H9 (cell line): ENCODE data around the gene EP300. TPM values are rescaled to one million over a fixed set of nuclear protein-coding genes. Genes with fewer than 3 reads are reported as not detected.
A peak's percentile ranks its signal among the peaks of the same experiment; 100 is the strongest.

Experiments
- DNase-seq: peaks from one replicate; pipeline ENCODE4 v3.0.0-alpha.2; 2017
- H2AFZ ChIP-seq: one replicate; pipeline ENCODE4 v1.6.1; 2013; ENCODE audit warnings: mild to moderate bottlenecking, low read length, control low read depth, moderate library complexity
- H2AK5ac ChIP-seq: 2 replicates; pipeline ENCODE4 v1.6.1; 2013; ENCODE audit warnings: low read length, control low read depth, mixed read lengths; ENCODE audit not compliant: insufficient read length
- H2BK120ac ChIP-seq: one replicate; pipeline ENCODE4 v1.6.1; 2013; ENCODE audit warnings: low read depth, mild to moderate bottlenecking, low read length, control low read depth, inconsistent platforms; ENCODE audit not compliant: poor library complexity, severe bottlenecking
- H2BK12ac ChIP-seq: 2 replicates; pipeline ENCODE4 v1.6.1; 2013; ENCODE audit warnings: low read length, control low read depth, mixed read lengths, low read depth; ENCODE audit not compliant: insufficient read length
- H2BK15ac ChIP-seq: 2 replicates; pipeline ENCODE4 v1.6.1; 2013; ENCODE audit warnings: low read depth, low read length, control low read depth
- H2BK20ac ChIP-seq: one replicate; pipeline ENCODE4 v1.6.1; 2013; ENCODE audit warnings: low read depth, mild to moderate bottlenecking, low read length, control low read depth, inconsistent platforms; ENCODE audit not compliant: poor library complexity, severe bottlenecking
- H2BK5ac ChIP-seq: 2 replicates; pipeline ENCODE4 v1.6.1; 2013; ENCODE audit warnings: low read length, control low read depth, mixed read lengths; ENCODE audit not compliant: insufficient read length
- H3K14ac ChIP-seq: 2 replicates; pipeline ENCODE4 v1.6.1; 2013; ENCODE audit warnings: low read length, control low read depth; ENCODE audit not compliant: insufficient read depth
- H3K18ac ChIP-seq: 2 replicates; pipeline ENCODE4 v1.6.1; 2013; ENCODE audit warnings: low read depth, mild to moderate bottlenecking, mixed read lengths, low read length, control low read depth; ENCODE audit not compliant: insufficient read length
- H3K23ac ChIP-seq: 2 replicates; pipeline ENCODE4 v1.6.1; 2013; ENCODE audit warnings: low read length, control low read depth, mixed read lengths, low read depth; ENCODE audit not compliant: insufficient read length
- H3K23me2 ChIP-seq: 2 replicates; pipeline ENCODE4 v1.6.1; 2013; ENCODE audit warnings: low read depth, mild to moderate bottlenecking, mixed read lengths, low read length, control low read depth; ENCODE audit not compliant: insufficient read length, poor library complexity, severe bottlenecking
- H3K27ac ChIP-seq: 2 replicates; pipeline ENCODE4 v1.5.1; 2013; ENCODE audit warnings: low read length, control low read depth, mixed read lengths, low read depth; ENCODE audit not compliant: insufficient read length
- H3K27me3 ChIP-seq: 2 replicates; pipeline ENCODE4 v1.6.1; 2013; ENCODE audit warnings: low read length, control low read depth, inconsistent platforms; ENCODE audit not compliant: insufficient read depth
- H3K4ac ChIP-seq: 2 replicates; pipeline ENCODE4 v1.6.1; 2013; ENCODE audit warnings: low read depth, mild to moderate bottlenecking, control low read depth, inconsistent platforms, low read length, moderate library complexity
- H3K4me1 ChIP-seq: 2 replicates; pipeline ENCODE4 v1.6.1; 2013; ENCODE audit warnings: low read length, control low read depth, inconsistent platforms; ENCODE audit not compliant: insufficient read depth
- H3K4me2 ChIP-seq: 2 replicates; pipeline ENCODE4 v1.6.1; 2013; ENCODE audit warnings: low read length, control low read depth, mixed read lengths; ENCODE audit not compliant: insufficient read length, insufficient read depth
- H3K56ac ChIP-seq: 2 replicates; pipeline ENCODE4 v1.6.1; 2013; ENCODE audit warnings: low read depth, mild to moderate bottlenecking, mixed read lengths, low read length, control low read depth; ENCODE audit not compliant: insufficient read length
- H3K79me1 ChIP-seq: 2 replicates; pipeline ENCODE4 v1.6.1; 2013; ENCODE audit warnings: low read depth, mild to moderate bottlenecking, moderate library complexity, low read length, control low read depth, inconsistent platforms; ENCODE audit not compliant: insufficient read depth, poor library complexity, severe bottlenecking
- H3K79me2 ChIP-seq: 2 replicates; pipeline ENCODE4 v1.6.1; 2013; ENCODE audit warnings: low read length, control low read depth, inconsistent platforms; ENCODE audit not compliant: insufficient read depth
- H3K9ac ChIP-seq: 2 replicates; pipeline ENCODE4 v1.6.1; 2013; ENCODE audit warnings: low read length, control low read depth, mixed read lengths; ENCODE audit not compliant: insufficient read length; ENCODE audit errors: extremely low read depth
- H3K9me3 ChIP-seq: one replicate; pipeline ENCODE4 v1.6.1; 2013; ENCODE audit warnings: low read depth, low read length, inconsistent platforms; ENCODE audit not compliant: control insufficient read depth
- H3T11ph ChIP-seq: one replicate; pipeline ENCODE4 v1.6.1; 2013; ENCODE audit warnings: mild to moderate bottlenecking, low read length, control low read depth, inconsistent platforms
- H4K20me1 ChIP-seq: one replicate; pipeline ENCODE4 v1.6.1; 2013; ENCODE audit not compliant: control insufficient read depth, insufficient read length, insufficient read depth
- H4K5ac ChIP-seq: 2 replicates; pipeline ENCODE4 v1.6.1; 2013; ENCODE audit warnings: low read depth, mild to moderate bottlenecking, mixed read lengths, low read length, control low read depth; ENCODE audit not compliant: insufficient read length
- H4K8ac ChIP-seq: replicated peaks from 2 replicates; pipeline ENCODE4 v1.6.1; 2013; ENCODE audit warnings: low read length, control low read depth, mixed read lengths, low read depth; ENCODE audit not compliant: insufficient read length
- H4K91ac ChIP-seq: 2 replicates; pipeline ENCODE4 v1.6.1; 2013; ENCODE audit warnings: low read depth, mild to moderate bottlenecking, moderate library complexity, mixed read lengths, low read length, control low read depth; ENCODE audit not compliant: insufficient read length
- H3K27ac Mint-ChIP-seq, 3 experiments: 2 replicates in 2 of 3; 3 replicates in 1 of 3; pipeline ENCODE4 v1.8.0; 2020 to 2021; ENCODE audit warnings: mixed read lengths in 3 of 3, mild to moderate bottlenecking in 1 of 3, moderate library complexity in 1 of 3
- H3K27me3 Mint-ChIP-seq: 2 replicates; pipeline ENCODE4 v1.8.0; 2021; ENCODE audit warnings: low read depth, mild to moderate bottlenecking, moderate library complexity, mixed read lengths
- H3K36me3 Mint-ChIP-seq, 3 experiments: 2 replicates in 2 of 3; 3 replicates in 1 of 3; pipeline ENCODE4 v1.8.0; 2020 to 2021; ENCODE audit warnings: low read depth in 3 of 3, mixed read lengths in 3 of 3; ENCODE audit not compliant: insufficient read depth in 1 of 3
- H3K4me1 Mint-ChIP-seq, 2 experiments: 2 replicates each; pipeline ENCODE4 v1.8.0; 2020; ENCODE audit warnings: mixed read lengths in 2 of 2
- H3K4me3 Mint-ChIP-seq, 2 experiments: 2 replicates in 1 of 2; 3 replicates in 1 of 2; pipeline ENCODE4 v1.8.0; 2020 to 2021; ENCODE audit warnings: mild to moderate bottlenecking in 2 of 2, mixed read lengths in 2 of 2, moderate library complexity in 1 of 2
- H3K9me3 Mint-ChIP-seq, 2 experiments: 2 replicates in 1 of 2; 3 replicates in 1 of 2; pipeline ENCODE4 v1.8.0; 2020; ENCODE audit warnings: mild to moderate bottlenecking in 2 of 2, mixed read lengths in 2 of 2, moderate library complexity in 1 of 2
- WGBS: extraction: QIAGEN DNeasy Blood & Tissue Kit; methylation state at CpG from one replicate; pipeline ENCODE4 v1.1.7; 2013; ENCODE audit warnings: missing lambda C conversion rate, low lambda C conversion rate, mixed read lengths; ENCODE audit not compliant: insufficient read length; ENCODE audit errors: extremely low coverage; 5-methylcytosine and 5-hydroxymethylcytosine counted together
- total RNA-seq: library from RNA; stranded (reverse); gene quantifications from 2 replicates; pipeline ENCODE4 v1.2.1, GENCODE V29; 2021
- TF ChIP-seq, protein P1 (sequence below): fragments of 200-600 bp; sonication (generic); conservative IDR thresholded peaks from 3 replicates; pipeline ENCODE4 v1.8.0; 2021; ENCODE audit warnings: antibody characterized with exemption, mild to moderate bottlenecking

The EP300 gene
- total RNA-seq, 1 experiment from 2014 or later = 136 TPM

DNA sequence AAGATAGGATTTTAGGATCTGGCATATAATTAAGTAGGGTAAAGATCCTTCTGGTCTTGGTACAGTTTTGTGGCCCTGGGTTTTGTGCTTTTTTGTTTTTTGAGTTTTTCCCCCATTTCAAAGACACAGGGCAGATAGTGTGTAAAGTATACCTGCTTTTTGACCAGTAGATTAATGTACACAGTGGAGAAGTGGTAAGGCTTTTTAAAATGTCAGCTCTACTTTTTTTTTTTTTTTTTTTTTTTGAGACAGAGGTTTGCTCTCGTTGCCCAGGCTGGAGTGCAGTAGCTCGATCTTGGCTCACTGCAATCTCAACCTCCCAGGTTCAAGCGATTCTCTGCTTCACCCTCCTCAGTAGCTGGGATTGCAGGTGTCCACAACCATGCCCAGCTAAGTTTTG, 4.0 kb downstream of the EP300 start:
- Histone ChIP-seq H3K4ac (no peak overlapping the region), H2AK5ac (no peak overlapping the region), H4K5ac (no peak overlapping the region), H3K14ac (no peak overlapping the region), H3T11ph (no peak overlapping the region), H2BK5ac (no peak overlapping the region), H3K79me1 (no peaks in the 10 kb centered on the region), H2BK120ac (no peak overlapping the region), H3K27ac (no peak overlapping the region), H3K23me2 (peaks cover 12% of the 10 kb centered on the region), H3K4me1 (no peaks in the 10 kb centered on the region; the same call in 1 of the 2 replicates), H3K79me2 (peaks cover 82% of the 10 kb centered on the region), H2BK20ac (no peak overlapping the region), H2AFZ (no peak overlapping the region), H2BK12ac (no peak overlapping the region), H4K20me1 (no peaks in the 10 kb centered on the region), H3K18ac (no peak overlapping the region), H4K91ac (no peak overlapping the region), H3K27me3 (no peaks in the 10 kb centered on the region), H3K4me2 (no peak overlapping the region), H3K23ac (no peak overlapping the region), H4K8ac (no peak overlapping the region), H3K9ac (no peak overlapping the region), H3K56ac (no peak overlapping the region), H2BK15ac (no peak overlapping the region), H3K9me3 (no peaks in the 10 kb centered on the region)
- H3K4me1 Mint-ChIP-seq = peaks cover 37 to 40% of the 10 kb centered on the region in 2 experiments
- no peak for DNase-seq
- H3K27me3 Mint-ChIP-seq = no peaks in the 10 kb centered on the region
- no peaks in the 10 kb centered on the region for H3K9me3 Mint-ChIP-seq
- H3K4me3 Mint-ChIP-seq = peak overlapping the region; percentile 59 to 96; a peak in 4 of 5 replicates
- WGBS = no CpG with 5 or more reads among the region's 3 CpGs
- TF ChIP-seq, protein P1, sequence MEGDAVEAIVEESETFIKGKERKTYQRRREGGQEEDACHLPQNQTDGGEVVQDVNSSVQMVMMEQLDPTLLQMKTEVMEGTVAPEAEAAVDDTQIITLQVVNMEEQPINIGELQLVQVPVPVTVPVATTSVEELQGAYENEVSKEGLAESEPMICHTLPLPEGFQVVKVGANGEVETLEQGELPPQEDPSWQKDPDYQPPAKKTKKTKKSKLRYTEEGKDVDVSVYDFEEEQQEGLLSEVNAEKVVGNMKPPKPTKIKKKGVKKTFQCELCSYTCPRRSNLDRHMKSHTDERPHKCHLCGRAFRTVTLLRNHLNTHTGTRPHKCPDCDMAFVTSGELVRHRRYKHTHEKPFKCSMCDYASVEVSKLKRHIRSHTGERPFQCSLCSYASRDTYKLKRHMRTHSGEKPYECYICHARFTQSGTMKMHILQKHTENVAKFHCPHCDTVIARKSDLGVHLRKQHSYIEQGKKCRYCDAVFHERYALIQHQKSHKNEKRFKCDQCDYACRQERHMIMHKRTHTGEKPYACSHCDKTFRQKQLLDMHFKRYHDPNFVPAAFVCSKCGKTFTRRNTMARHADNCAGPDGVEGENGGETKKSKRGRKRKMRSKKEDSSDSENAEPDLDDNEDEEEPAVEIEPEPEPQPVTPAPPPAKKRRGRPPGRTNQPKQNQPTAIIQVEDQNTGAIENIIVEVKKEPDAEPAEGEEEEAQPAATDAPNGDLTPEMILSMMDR = no peak
- peaks cover 9 to 41% (median 38%) of the 10 kb centered on the region in 3 experiments for H3K36me3 Mint-ChIP-seq
- peak overlapping the region in 1 of 3 experiments; percentile 60; a peak in 2 of 7 replicates for H3K27ac Mint-ChIP-seq
